Activated T-cell treated with anti-CD3 and anti-CD28 coated beads, Interleukin-2, amount 50 U/mL, for 48 hours (primary cell): ENCODE data around the gene NGEF.

Source experiments
- DNase-seq, 2 experiments: peaks; one replicate each; pipeline ENCODE4 v3.0.0-alpha.2; 2020

The NGEF gene

DNA sequence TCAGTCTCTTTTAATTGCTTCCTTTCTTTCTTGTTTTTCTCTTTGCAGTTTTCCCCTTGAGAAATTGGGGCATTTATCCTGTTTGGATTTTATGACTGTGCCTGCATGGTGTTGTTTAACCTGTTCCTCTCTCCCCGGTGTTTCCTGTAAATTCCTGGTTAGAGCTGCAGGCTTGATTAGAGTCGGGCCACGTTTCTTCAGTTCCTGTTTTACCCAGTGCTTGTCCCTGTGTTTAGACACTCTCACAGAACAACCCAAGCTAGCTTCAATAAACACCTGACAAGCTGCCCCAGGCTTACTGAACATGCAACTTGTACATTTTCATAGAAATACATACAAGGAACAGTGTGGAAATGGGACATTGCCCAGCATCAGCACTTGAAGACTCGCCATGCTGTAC lies 53.9 kb downstream of the NGEF start:
- no peak for DNase-seq

DNA sequence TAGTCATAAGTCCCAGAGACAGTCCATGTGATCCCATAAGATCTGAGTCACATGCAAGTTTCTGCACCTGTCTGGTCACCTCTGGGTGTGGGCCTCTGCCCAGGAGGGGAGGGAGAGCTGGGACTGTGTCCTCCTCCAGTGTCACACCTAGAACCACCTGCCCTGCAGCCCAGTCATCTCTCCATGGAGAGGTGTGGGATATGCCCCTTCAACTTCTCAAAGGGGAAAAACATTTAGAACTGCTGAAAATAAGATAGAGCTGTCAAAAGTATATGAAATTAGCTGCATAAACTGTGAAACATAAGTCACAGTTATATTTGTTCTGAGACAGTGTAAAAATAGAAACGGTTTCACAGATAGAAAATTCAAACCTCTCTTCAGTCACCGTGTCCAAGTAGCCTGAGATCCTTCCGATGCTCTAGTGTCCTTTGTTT lies 55.4 kb downstream of the NGEF start:
- DNase-seq, result no peak

DNA sequence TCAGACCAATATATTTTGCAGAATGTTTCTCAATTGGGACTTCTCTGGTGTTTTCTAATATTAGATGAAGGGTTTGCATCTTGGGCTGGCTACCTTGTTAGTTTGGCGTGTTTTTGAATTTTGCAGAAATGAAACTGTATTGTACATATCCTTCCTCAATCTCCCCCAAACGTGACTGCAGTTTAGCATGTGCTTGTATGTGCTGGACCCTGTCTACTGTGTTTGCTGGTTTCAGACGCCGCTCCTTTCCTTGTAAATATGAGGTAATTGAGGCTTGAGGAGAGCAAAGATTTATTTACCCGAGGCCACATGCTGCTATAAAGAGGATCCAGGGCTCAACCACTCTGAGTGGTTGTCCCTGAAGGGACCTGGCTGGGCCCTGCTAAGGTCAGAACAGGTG lies 57.2 kb downstream of the NGEF start:
- no peak for DNase-seq

DNA sequence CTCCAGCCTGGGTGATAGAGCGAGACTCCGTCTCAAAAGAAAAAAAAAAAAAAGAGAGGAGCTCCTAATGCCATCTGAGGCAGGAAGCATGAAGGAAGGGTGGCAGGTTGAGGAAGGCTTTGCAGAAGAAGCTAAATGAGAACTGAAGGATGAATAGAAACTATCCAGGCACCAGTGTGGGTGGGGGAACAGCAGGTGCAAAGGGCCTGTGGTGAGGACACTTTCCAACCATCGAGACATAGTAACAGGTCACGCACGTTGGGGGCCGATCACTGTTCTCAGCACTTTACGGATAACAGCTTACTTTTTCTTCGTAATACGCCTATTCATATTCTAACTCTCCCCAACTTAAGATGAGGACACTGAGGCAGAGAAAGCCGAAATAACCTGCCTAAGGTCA lies 58.4 kb downstream of the NGEF start:
- DNase-seq, result no peak

DNA sequence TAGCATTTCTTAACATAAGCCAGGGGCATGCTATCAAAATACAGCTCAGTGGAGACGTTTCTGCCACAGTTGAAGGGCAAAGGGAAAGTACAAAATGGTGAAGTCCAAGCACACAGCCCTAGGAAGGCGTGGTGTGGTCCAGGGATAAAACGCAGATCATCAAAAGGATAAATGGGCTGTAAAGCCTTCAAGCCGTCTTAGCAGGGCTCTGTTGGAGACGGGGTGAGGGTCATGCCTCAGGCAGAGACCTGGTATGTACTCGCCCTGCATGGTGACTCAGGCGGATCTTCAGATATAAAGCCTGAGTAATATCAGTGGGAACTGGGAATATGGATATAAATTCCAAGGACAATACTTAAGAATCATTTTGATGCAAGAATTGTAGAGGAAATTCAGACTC lies 61.2 kb downstream of the NGEF start:
- DNase-seq, result no peak

DNA sequence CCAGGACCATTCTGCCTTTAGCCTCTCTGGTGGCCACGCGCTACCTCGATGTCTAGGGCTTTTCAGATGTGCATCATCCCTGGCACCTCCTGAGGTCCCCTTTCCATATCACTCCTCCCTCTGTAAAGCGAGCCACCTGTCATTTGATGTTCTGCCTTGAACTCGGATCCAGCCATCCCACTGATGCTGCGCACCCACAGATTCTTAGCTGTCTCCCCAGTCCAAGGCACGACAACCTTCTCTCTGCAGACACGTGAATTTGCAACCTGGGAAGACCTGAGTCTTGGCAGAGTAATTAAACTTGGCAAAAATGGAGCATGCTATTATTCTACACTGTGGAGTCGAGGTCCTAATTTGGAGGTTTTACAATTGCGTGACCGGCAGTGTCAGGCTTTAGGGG lies 61.9 kb downstream of the NGEF start:
- no peak for DNase-seq

DNA sequence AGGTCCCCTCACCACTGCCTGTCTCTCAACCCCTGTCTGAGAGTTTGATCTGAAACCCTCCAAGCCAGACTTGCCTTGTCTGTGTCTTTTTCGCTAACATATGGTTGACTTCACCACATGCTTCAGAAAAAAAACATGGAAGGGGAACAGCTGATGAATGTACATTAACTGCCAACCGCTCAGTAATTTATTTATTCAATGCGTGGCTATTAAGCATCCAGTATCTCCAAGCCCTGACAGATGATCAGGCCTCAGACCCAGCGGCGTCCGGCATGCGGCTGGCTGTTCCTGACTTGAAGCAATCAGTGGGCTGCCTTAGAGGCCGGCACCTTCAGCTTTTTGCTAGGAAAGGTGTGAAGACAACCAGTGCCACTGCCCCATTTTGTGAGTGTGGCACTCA lies 62.3 kb downstream of the NGEF start:
- DNase-seq, result no peak

DNA sequence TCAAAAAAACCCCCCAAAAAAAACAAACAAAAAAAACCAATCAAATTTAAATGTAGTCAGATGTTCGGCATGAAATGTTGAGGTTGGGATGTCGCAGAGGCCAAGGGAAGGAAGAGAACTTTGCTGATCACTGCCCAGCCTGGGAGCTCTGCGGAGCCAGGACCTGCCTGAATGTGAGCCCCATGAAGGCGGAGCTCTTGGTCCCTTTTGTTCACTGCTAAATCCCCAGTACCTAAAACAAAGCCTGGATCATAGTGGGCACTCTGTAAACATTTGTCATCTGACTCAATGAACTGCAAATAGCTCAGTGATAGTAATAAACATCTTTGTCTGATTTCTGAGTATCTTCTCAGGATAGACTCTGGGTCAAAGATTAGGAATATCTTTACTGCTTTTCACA lies 64.0 kb downstream of the NGEF start:
- DNase-seq, result no peak

DNA sequence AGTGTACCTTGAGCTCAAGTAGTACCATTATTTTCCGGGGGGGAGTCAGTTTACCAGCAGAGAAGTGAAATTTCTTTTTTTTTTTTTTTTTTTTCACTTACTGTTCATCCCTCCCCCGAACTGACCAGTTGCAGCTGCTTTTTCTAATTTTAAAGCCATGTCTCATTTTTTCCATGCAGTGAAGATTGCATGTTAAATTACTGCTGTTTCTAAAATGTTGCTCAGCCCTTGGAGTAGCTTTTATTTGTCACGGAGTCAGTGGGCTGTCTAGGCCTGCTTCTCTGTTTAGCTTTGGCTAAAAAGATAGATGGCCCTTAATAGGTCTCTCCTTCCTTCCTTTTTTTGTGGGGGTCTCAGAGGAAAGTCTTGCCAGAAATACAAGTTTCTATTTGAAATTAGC lies 70.2 kb downstream of the NGEF start:
- no peak for DNase-seq

DNA sequence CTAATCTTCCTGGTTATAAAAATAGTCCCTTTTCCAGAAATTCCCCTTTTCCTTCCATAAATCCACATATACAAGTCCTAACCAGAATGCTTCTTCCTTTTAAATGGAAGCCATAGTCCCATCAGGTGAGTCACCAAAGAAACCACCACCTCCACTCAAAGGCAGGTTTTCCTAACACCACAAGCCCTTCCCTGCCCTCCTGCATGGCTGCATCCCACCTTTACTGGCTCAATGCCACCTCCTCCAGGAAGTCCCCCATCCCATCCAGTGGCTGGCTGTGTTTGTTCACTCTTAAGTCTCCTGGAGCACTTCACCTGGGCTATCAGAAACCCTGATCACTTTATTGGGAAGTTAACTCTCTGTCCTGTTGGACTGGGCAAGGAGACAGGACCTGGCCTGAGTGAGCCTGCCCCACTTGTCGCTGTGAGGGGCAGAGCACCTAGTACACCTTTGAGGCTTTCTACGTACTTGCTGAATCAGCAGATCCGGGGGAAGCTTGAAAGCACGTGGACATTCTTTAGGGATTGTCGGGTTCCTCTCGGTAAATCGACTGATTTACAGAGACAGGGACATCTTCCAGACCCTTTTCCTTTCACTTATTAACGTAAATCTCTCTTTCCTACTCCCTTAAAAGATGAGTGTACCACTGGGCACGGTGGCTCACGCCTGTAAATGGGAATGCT lies 71.0 kb downstream of the NGEF start:
- DNase-seq, result no peak

DNA sequence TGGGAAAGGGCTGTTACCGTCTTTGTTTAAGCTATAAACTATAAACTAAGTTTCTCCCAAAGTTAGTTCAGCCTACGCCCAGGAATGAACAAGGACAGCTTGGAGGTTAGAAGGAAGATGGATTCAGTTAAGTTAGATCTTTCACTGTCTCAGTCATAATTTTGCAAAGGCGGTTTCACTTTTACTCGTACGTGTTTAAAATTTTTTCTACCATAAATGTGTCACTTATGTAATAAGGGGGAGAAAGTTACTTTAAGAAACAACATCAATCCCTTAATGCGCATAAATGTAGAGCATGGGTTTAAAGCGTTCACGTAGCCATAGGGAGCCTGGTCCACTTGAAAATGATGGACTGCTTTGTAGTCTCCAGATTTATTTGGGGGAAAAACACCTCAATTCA lies 71.7 kb downstream of the NGEF start:
- no peak for DNase-seq

DNA sequence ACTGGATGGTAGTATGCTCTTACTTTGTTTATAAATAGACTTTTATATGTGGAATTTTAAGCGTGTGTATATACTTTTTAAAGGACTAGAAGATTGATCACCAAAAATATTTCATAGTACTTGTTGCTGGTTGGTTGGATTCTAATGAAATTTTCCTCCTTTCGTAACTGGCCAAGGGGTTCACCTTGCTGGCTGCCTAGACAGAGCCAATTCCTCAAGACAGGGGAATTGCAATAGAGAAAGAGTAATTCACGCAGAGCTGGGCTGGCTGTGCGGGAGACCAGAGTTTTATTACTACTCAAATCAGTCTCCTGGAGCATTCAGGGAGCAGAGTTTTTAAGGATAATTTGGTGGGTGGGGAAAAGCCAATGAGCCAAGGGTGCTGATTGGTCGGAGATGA lies 72.3 kb downstream of the NGEF start:
- no peak for DNase-seq

DNA sequence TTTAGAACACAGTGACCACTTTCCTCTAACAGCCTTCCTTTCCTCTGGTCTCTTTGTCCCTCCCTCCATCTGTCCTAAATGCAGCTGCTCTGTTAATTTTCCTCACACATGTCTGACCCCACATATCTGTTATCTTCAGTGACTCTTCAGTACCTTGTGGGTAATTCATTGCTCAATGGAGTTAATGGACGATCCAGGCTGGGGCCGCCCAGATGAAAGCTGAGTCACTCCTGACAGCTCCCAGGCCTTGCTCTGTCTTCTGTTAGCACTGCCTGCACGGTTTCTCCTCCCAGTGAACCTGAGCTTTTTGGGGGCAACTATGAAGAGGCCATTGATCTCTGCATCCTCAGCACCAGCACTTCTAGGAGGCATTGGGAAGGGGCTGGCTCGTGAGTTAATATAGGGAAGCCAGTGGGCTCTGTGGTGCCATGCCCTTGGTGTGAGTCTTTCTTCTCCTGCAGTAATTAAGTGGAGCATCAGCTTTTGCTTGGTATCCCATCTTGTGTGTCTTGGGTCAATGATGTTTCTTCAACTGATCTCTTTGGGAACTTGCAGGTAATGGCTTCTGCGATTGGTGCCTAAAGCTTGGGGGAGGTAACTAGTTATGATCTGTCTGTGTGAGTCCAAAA lies 75.7 kb downstream of the NGEF start:
- no peak for DNase-seq

DNA sequence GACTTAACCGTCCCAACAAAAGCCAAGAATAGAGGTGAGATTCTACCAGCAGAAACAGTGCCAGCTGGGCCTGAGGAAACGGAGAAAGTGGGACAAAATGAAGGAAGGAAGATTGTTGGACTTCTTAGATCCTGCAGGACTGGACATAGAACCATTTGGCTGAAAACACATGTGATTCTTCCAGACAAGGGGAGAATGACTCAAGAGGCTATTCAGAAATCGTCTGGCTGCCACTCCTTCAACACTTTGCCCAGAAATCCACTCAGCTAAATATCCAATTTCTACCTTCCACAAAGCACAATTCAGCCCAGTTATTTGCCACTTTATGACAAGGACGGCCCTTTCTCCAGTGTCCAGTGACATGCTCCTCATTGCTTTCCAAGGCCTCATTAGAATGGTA lies 81.4 kb downstream of the NGEF start:
- no peak for DNase-seq

DNA sequence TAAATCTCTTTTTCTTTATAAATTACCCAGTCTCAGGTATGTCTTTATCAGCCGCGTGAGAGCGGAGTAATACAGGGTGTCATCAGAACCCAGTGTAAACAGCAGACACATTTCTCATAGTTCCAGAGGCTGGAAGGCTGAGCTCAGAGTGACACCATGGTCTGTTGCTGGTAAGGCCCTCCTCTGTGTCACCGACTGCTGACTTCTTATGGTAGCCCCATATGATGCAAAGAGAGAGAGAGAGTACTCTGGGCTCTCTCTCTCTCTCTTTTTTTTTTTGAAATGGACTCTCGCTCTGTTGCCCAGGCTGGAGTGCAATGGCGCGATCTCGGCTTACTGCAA lies 83.0 kb downstream of the NGEF start:
- DNase-seq, result no peak

DNA sequence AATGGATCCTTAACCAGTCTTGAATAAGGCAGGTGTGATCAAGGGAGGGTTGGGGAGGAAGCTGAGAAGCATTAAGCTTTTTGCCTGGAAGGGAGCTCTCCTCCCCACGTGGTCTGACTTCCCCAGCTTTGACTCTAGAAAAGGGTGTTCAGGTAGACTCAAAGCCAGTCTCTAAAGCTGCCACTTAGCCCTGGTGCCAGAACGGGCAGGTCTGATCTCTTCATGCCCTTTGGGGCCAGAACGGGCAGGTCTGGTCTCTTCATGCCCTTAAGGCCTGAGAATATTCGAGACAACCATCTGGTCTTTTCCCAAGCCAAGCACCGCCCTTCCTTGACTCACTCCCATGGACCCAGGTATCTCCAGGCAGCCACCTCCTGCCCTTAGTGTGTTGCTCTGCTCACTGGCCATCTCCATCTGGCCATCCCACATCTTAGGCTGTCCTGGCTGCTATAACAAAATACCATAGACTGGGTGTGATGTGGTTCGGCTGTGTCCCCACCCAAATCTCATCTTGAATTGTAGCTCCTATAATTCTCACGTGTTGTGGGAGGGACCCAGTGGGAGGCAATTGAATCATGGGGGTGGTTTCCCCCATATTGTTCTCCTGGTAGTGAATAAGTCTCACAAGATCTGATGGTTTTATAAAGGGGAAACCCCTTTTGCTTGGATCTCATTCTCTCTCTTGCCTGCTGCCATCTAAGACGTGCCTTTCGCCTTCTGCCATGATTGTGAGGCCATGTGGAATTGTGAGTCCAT lies 83.6 kb downstream of the NGEF start:
- DNase-seq, result peak; percentile 25 to 30

DNA sequence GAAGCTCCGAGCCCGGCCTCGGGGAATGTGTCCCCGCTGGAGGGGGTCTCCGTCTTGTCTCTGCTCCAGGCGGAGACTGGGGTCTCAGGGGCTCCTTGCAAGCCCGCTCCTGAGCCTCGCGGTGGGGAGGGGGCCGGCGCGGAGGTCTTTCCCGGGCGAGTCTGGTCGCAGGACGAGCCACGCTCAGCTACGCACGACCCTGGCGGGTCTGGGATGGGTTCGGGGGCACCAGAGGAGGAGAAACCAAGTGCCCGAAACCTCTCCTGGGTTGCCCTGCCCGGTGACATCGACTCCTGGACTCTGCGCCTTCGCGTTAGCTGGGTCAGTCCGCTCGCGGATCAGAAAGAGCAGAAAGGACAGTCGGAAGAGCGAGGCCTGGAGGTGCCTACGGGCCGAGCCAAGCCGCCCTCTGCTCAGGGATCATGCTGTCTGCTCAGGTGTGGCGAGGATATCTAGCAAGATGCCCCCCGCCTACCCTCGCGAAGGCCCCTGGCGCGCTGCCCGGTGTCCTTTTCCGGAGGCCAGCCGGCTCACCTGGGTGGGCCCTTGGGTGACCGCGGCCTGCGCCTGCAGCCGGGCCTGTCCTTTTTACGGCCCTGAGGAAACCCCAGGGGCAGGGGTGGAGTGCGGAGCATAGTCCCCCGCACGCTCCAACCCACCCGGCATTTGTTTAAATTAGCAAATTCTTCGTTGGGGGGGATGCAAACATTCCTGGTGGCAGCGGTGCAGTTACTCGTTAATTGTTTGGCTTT lies 84.3 kb downstream of the NGEF start:
- peak in 1 of 2 experiments; percentile 27 for DNase-seq

DNA sequence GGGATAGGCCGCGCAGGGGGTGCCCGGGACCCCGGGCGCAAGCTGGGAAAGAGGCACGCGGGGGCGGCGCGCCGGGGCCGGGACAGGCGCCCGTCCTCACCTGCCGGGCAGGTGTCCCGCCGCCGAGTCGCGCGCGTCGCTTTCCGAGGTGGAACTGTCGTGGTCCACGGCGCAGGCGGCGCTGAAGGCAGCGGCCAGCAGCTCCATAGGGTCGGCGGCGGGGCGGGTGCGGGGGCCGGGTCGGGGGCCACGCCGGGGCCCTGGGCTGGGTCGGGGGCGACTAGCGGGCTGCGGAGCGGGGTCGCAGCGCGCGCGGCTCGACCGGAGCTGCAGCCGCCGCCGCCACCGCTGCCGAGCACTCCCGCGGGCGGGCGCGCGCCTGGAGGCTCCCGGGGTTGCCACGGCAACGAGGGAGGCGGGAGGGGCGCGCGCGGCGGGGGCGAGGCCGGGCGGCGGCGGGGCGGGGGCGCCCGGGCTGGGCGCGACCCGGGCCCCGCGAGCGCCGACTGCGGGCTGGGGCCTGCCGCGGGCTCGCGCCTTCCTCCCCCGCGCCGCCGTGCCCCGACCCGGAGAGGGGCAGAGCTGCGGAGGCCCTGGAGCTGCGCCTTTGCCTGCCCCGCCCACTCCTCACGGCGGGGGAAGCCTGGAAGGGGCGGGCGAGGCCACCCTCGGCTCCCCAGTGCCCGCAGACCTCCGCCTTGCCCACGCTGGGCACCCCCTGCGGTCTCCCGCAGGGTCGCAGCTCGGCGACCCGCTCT lies 85.1 kb downstream of the NGEF start:
- DNase-seq, result peak in 1 of 2 experiments; percentile 22

DNA sequence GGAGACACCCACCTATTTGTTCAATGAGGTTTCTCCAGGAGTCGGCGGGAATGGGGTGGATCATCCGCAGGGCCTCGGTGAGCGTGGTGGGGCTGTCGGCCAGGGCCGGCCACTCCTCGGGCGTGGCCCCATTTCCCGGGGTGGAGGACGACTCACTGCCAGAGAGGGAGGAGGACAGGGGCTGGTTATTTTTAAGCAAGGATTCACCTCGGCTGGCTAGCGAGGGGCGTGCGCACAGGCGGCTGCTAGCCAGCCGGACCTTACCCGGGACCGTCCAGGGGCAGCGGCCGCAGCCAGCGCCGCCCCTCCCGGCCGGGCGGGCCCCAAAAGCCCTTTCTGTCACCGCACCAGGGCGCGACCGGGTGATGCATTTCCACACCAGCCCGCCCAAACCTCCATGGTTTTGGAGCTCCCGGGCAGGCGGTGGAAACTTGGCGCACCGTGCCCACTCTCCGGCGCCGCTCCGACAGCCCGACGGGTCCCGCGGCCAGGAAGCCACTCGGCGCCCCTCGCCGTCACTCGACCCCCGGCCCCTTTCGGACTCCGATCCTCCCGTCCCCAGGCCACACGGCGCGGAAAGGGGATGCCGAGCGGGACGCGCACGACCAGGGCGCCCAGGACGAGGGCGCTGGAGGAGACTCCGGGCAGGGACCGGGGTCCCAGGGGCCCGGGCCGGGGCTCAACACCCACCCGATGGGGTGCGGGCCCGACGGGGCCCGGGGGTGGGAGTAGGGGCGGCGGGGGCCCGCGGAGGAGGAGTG lies 85.8 kb downstream of the NGEF start:
- peak; percentile 37 to 43 for DNase-seq

DNA sequence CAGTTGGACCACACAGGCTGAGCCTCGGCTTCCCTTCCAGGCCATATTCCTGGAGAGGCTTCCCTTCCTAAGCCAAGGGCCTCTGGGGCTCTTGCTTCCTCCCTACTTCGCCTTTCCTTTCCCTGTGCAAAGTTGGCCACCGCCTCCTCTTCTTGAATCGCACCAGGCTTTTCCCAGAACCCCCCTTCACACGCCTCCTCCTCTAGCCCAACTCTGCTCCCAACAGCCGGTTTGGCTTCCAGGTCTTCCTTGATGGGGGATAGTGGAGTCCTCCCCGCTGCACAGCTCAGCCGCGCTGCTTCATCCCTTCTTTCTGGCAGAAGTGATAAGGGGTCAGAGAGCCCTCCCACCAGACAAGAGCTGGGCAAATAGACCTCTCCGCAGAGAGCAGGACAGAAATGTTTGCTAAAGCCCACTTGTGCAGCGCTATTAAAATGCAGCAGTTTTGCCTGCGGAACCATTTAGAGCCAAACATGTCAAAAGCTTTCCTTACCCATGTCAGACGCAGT lies 86.6 kb downstream of the NGEF start:
- DNase-seq, result no peak

DNA sequence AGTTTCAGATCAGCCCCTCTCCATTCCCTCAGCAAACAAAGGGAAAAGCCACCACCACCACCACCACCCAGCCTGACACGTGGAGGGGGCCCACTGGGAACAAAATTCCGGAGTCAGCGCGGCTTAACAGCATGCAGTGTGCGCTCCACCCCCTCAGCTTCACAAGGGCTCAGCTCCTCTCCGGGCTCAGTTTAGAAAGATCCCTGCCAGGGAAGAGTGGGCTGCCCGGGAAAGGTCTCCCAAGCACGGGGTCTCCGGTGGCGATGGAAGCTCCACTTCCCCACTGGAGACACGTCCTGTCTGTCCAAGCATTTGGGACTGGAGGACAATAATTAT lies 87.3 kb downstream of the NGEF start:
- DNase-seq, result no peak
